Astrocyte of the cerebellum (primary cell): Measurements from ENCODE around the gene NFATC2.
A peak's percentile ranks its signal among the peaks of the same experiment; 100 is the strongest.

Experiments used
- DNase-seq: peaks from one replicate; pipeline ENCODE4 v3.0.0-alpha.2; 2011; ENCODE audit warnings: low read depth
- H3K4me3 ChIP-seq: 2 replicates; pipeline ENCODE4 v1.5.1; 2011; ENCODE audit warnings: mild to moderate bottlenecking, low read depth, low read length, moderate library complexity
- in situ Hi-C: cut with HindIII; loops from 2 replicates; pipeline ENCODE4 v1.10.0; 2017; ENCODE audit warnings: low sequenced_read_pairs
- TF ChIP-seq, protein P1 (sequence below): IDR thresholded peaks from 2 replicates; pipeline ENCODE4 v1.5.1; 2012; ENCODE audit warnings: low read length, low read depth, moderate library complexity, mild to moderate bottlenecking; ENCODE audit errors: missing control alignments

The NFATC2 gene

DNA sequence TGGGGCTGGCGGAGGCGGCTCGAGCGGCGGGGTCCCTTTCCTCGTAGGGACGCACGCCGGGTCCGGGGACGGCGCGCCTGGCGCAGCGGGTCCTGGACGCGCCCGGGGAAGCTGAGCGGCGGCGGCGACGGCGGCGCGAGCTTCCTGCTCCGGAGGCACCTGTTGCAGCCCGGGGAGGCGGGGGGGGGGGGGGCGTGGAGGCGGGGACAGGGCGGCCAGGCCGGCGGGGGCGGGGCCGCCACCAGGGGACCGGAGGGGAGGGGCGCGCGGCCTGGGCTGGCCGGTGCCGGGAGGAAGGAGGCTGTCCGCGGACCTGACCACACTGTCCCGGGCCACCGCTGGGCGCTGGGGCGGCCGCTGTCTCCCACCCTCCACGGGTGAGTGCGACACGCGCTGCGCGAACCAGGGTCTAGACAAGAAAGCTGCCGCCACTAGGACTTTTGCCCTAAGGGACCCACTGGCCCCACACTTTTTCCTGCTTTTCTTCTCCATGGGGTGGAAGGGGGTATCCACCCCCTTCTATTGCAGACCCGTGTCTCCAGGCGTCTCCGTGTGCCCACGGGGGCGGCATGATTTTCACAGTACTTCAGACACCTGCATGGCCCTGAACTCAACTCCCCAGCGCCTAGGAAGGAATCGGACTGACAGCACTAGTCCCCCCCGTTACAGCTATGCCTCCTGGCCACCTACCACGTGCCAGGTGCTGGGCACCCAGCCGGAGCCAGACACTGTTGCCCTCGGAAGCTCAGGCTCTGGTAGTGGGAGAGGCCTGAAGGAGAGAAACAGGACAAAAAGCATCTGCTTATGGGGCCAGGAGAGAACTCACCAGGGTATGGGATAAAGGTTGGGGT is at the start of gene NFATC2:
Gene NFATC2 (minus strand): TSS at position 149 of the 851 bp plus-strand sequence. CDS start 220 bp downstream, outside the sequence.
- TF ChIP-seq, protein P1, sequence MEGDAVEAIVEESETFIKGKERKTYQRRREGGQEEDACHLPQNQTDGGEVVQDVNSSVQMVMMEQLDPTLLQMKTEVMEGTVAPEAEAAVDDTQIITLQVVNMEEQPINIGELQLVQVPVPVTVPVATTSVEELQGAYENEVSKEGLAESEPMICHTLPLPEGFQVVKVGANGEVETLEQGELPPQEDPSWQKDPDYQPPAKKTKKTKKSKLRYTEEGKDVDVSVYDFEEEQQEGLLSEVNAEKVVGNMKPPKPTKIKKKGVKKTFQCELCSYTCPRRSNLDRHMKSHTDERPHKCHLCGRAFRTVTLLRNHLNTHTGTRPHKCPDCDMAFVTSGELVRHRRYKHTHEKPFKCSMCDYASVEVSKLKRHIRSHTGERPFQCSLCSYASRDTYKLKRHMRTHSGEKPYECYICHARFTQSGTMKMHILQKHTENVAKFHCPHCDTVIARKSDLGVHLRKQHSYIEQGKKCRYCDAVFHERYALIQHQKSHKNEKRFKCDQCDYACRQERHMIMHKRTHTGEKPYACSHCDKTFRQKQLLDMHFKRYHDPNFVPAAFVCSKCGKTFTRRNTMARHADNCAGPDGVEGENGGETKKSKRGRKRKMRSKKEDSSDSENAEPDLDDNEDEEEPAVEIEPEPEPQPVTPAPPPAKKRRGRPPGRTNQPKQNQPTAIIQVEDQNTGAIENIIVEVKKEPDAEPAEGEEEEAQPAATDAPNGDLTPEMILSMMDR, result no peak
- DNase-seq, result no peak
- H3K4me3 ChIP-seq, result peak within 1 kb of the TSS; percentile 23
- in situ Hi-C loops, result no loop called here

DNA sequence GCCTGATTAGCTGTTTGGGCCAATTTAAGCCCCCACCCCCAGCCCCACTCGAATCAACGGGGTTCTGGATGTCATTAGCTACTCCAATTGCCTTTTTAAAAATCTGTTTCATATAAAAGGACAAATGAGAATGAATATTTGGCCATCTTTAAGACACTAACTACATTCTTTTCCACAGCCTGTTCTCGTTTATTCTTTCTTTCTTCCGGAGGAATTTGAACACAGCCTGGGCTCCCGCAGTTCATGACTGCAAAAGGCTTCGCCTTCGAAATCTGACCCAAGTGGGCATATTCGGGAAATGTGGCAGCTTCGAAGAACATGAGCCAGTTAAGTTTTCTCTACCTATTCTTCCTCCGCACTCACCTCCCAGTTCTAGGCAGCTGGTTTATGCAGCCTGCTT is 49.4 kb upstream of the NFATC2 start:
- TF ChIP-seq, protein P1, result no peak
- in situ Hi-C loops, result loop anchor here (10.0 kb wide), 2 partner anchors 177 to 567 kb away; partner anchors contain the start of gene KCNG1

DNA sequence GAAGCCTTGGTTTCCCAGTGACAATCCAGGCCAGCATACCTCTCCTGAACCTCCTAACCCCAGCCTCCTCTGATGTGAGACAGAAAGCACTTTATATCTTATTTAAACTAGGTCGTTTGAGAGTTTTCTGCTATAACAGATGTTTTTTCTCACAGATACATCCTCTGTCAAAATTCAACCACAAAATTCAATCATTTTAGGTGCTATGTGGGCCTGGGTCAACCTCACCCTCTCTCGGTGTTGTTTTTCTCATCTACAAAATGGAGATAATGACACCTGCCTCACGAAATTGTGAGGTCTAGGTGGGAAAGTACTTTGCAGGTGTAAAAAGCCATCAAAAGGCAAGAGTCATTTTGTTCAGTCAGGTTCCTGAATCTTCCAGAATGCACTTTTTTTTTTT is 46.2 kb upstream of the NFATC2 start:
- in situ Hi-C loops, result no loop called here
- no peak overlapping the region for H3K4me3 ChIP-seq
- DNase-seq, result no peak
- TF ChIP-seq, protein P1, result no peak

More for the DNA sequence above, 49.4 kb upstream of the NFATC2 start:
- no peak overlapping the region for H3K4me3 ChIP-seq
- no peak for DNase-seq

DNA sequence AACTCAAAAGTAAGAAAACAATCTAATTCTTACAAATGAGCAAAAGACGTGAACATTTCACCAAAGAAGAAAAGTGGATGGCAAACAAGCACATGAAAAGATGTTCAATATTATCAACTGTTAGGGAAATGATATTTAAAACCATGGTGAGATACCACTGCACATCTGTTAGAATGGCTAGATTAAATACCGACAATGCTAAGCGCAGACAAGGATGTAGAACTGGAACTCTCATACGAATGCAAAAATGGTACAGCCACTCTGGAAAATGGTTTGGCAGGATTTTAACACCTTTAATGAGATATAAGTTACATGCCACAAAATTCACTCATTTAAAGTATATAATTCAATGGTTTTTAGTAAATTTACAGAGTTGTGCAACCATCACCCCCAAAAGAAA is 44.6 kb upstream of the NFATC2 start:
- no peak overlapping the region for H3K4me3 ChIP-seq
- TF ChIP-seq, protein P1, result no peak
- in situ Hi-C loops, result no loop called here
- DNase-seq, result no peak

DNA sequence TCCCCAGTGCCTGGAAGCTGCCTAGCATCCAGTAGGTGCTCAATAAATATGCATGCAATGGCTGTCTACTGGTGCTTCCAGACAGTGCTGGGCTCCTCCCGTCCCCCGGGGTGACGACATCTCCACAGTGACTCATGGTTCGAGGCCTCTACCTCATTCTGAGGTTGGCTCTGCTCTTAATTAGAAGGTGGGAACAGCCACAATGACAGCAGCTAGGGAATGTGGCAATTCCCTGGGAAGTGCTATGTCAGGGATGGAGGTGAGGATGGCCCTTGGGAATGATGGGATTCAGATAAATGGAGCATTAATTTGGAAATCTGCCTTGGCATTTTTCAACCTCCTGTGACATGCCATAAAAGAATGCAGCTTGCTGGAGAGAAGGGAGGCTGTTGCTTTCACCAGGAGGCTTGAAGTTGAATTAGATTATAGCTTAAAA is 43.5 kb upstream of the NFATC2 start:
- TF ChIP-seq, protein P1, result no peak
- no peak overlapping the region for H3K4me3 ChIP-seq
- in situ Hi-C loops, result no loop called here
- DNase-seq, result peak; percentile 51

DNA sequence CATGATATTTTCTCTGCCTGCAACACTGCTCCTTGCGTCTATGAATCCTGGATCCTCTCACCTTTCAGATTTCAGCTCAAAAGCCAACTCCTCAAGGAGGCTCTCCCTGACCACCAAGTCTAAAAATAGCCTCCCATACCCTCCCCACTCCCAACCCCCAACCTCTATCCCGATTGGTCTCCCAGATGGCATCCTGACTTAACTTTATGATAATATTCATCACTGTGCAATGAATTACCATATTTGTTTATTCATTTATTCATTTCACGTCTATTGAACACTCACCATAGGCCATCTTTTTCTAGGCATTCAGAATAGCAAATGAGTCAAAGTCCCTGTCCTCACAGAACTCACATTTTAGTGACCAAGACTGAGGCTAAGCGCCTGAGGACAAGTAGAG is 42.6 kb upstream of the NFATC2 start:
- TF ChIP-seq, protein P1, result no peak
- DNase-seq, result no peak
- in situ Hi-C loops, result no loop called here
- no peak overlapping the region for H3K4me3 ChIP-seq
